Heart left ventricle (tissue), 13 donors: Measurements from ENCODE around the gene MYEF2.

Experiments
- CTCF ChIP-seq, 12 donors: fragments of 200-600 bp; sonication (generic) in 4 of 12; IDR thresholded peaks; one replicate each; pipeline versions ENCODE4 v1.5.0 to v1.8.0; 2018 to 2022; ENCODE audit warnings: antibody characterized with exemption in 12 of 12, mild to moderate bottlenecking in 5 of 12
- POLR2A ChIP-seq, 2 donors: fragments of 450-650 bp; IDR thresholded peaks; one replicate each; pipeline ENCODE4 v1.6.1; 2017; ENCODE audit warnings: antibody characterized with exemption in 2 of 2, mild to moderate bottlenecking in 2 of 2, moderate library complexity in 2 of 2
- donor health status: ischemic (EF 13 %, LVEDD 7.1; RV severe dilation, severe dysfunction).
- donor health status: DM: no; HTN: yes; CAD: no.
- donor health status: DM: no; HTN: no; CAD: no.
- donor health status: ischemic (EF 25% LVEDD 6.9; RV normal size, moderate dysfunction).
- donor health status: ischemic (EF 25% LVEDD 5.7; RV mildly dilated, moderate dysfunction).
- donor health status: ischemic (EF 35%, LVEDD 5.7; RV mildly dilated, moderate dysfunction).
- donor health status: nonischemic (EF 11% LVEDD 7.7; RV severe dilation, severe dysfunction).
- donor health status: DM: yes; HTN: yes; CAD: no.
- donor health status: PGD.
- donor health status: ischemic (EF 29% LVEDD 5.4; RV normal size, mild dysfunction).
- donor health status: nonischemic (EF 23%, LVEDD 6.1; RV moderate dilation, normal function).

GRCh38 chr15:48085591-48085930 lies 92.5 kb downstream of the MYEF2 start:
- TF ChIP-seq CTCF (IDR thresholded peaks at IDR 0.05) (no peak), POLR2A (IDR thresholded peaks at IDR 0.05) (no peak)
